HepG2 (cell line): Measurements from ENCODE around the gene ZNF845. TPM values are rescaled to one million over a fixed set of nuclear protein-coding genes. Genes with fewer than 3 reads are reported as not detected.
A peak's percentile ranks its signal among the peaks of the same experiment; 100 is the strongest.

Experiments
- ELF1 ChIP-seq: sonication (generic); formaldehyde crosslinking; IDR thresholded peaks from 2 replicates; pipeline ENCODE4 v1.4.0; 2020; ENCODE audit warnings: missing genetic modification reagents
- GABPB1 ChIP-seq: IDR thresholded peaks from 2 replicates; pipeline ENCODE4 v1.6.1; 2016; ENCODE audit warnings: mild to moderate bottlenecking, missing genetic modification reagents, moderate library complexity, missing compliant biosample characterization
- HNF1A ChIP-seq, 2 experiments: sonication (generic) in 1 of 2; formaldehyde crosslinking in 1 of 2; IDR thresholded peaks; 2 replicates each; pipeline versions ENCODE4 v1.4.0 to v1.6.1; 2016 to 2020; ENCODE audit warnings: borderline replicate concordance in 1 of 2, low read depth in 1 of 2, mild to moderate bottlenecking in 1 of 2, missing genetic modification reagents in 1 of 2
- IKZF1 ChIP-seq: fragments of 450-650 bp; IDR thresholded peaks from 2 replicates; pipeline ENCODE4 v1.7.1; 2016
- ISL2 ChIP-seq: sonication (generic); formaldehyde crosslinking; IDR thresholded peaks from 2 replicates; pipeline ENCODE4 v1.5.0; 2020; ENCODE audit warnings: missing genetic modification reagents
- KAT8 ChIP-seq: IDR thresholded peaks from 2 replicates; pipeline ENCODE4 v1.6.1; 2016; ENCODE audit warnings: missing genetic modification reagents, missing compliant biosample characterization
- MAX ChIP-seq: IDR thresholded peaks from 2 replicates; pipeline ENCODE4 v1.6.1; 2012; ENCODE audit warnings: inconsistent platforms
- MAZ ChIP-seq, 2 experiments: sonication (generic) in 1 of 2; formaldehyde crosslinking in 1 of 2; IDR thresholded peaks; 2 replicates each; pipeline versions ENCODE4 v1.5.0 to v1.6.1; 2012 to 2020; ENCODE audit warnings: low read depth in 2 of 2, mild to moderate bottlenecking in 2 of 2, borderline replicate concordance in 1 of 2, improper control_type of control experiment in 1 of 2, low read length in 1 of 2, missing genetic modification reagents in 1 of 2, moderate library complexity in 1 of 2
- NR3C1 ChIP-seq: sonication (generic); formaldehyde crosslinking; IDR thresholded peaks from 2 replicates; pipeline ENCODE4 v1.4.0; 2020; ENCODE audit warnings: missing genetic modification reagents
- NRL ChIP-seq: sonication (generic); formaldehyde crosslinking; IDR thresholded peaks from 2 replicates; pipeline ENCODE4 v1.5.0; 2020; ENCODE audit warnings: missing genetic modification reagents, mild to moderate bottlenecking, moderate library complexity, borderline replicate concordance
- PHF8 ChIP-seq: sonication (generic); formaldehyde crosslinking; IDR thresholded peaks from 2 replicates; pipeline ENCODE4 v1.5.0; 2020; ENCODE audit warnings: missing genetic modification reagents
- RBAK ChIP-seq: sonication (generic); formaldehyde crosslinking; IDR thresholded peaks from 2 replicates; pipeline ENCODE4 v1.5.1; 2020; ENCODE audit warnings: mild to moderate bottlenecking, missing genetic modification reagents
- SIX4 ChIP-seq: sonication (generic); formaldehyde crosslinking; IDR thresholded peaks from 2 replicates; pipeline ENCODE4 v1.4.0; 2020; ENCODE audit warnings: missing genetic modification reagents
- UBTF ChIP-seq: sonication (generic); formaldehyde crosslinking; IDR thresholded peaks from 2 replicates; pipeline ENCODE4 v1.4.0; 2020; ENCODE audit warnings: mild to moderate bottlenecking, missing genetic modification reagents
- ZNF660 ChIP-seq: sonication (generic); formaldehyde crosslinking; IDR thresholded peaks from 2 replicates; pipeline ENCODE4 v1.5.1; 2020; ENCODE audit warnings: mild to moderate bottlenecking, low read depth, missing genetic modification reagents, borderline replicate concordance
- ZNF670 ChIP-seq: sonication (generic); formaldehyde crosslinking; IDR thresholded peaks from 2 replicates; pipeline ENCODE4 v1.8.0; 2022; ENCODE audit warnings: mild to moderate bottlenecking, missing genetic modification reagents, borderline replicate concordance
- ZNF678 ChIP-seq: sonication (generic); formaldehyde crosslinking; IDR thresholded peaks from 2 replicates; pipeline ENCODE4 v1.4.0; 2020; ENCODE audit warnings: mild to moderate bottlenecking, missing genetic modification reagents
- ZNF687 ChIP-seq: sonication (generic); formaldehyde crosslinking; IDR thresholded peaks from 2 replicates; pipeline ENCODE4 v1.5.1; 2020; ENCODE audit warnings: mild to moderate bottlenecking, missing genetic modification reagents, moderate library complexity
- polyA plus RNA-seq, 8 experiments: library from polyadenylated mRNA; depleted of rRNA in 3 of 8; stranded (reverse) in 7 of 8; unstranded in 1 of 8; fragments of >200 nt; fragmentation: Illumina TruSeq in 4 of 8; extraction: Trizol in 4 of 8; gene quantifications; 2 replicates each; pipeline versions ENCODE4 v1.2.1 to v1.2.3, GENCODE V29; 2011 to 2016; ENCODE audit warnings: low read depth in 4 of 8, missing spikeins in 1 of 8, mixed read lengths in 1 of 8; ENCODE audit not compliant: insufficient read depth in 1 of 8
- total RNA-seq, 5 experiments: library from RNA; depleted of rRNA; stranded (reverse); fragments of >200 nt; fragmentation: Illumina TruSeq; extraction: Trizol; gene quantifications; 2 replicates each; pipeline ENCODE4 v1.2.3, GENCODE V29; 2016; ENCODE audit warnings: low read depth in 1 of 5

ZNF845 gene
- total and polyA plus RNA-seq, 2 of the 13 experiments (the other 11 are each of a cell fraction or from before 2014, with no cell fraction given), result 1.7 to 9.6 TPM

GRCh38 chr19:53365134-53365898 lies 31.8 kb downstream of the ZNF845 start, which contains the start of gene ZNF525 (continued):
- TF ChIP-seq ZNF678 (CRISPR knock-in tag), result no peak
- TF ChIP-seq UBTF (CRISPR knock-in tag), result 0 out of 2 replicates have a peak, but pooled peaks have one; percentile 17
- no peak for TF ChIP-seq MAZ (IDR thresholded peaks at IDR 0.05; ENCODE audit: borderline replicate concordance, low read depth, low read length)
- peak; percentile 24; the same call in 1 of the 2 replicates for TF ChIP-seq MAZ (CRISPR knock-in tag; IDR thresholded peaks at IDR 0.05; ENCODE audit: low read depth)
- TF ChIP-seq ZNF687 (CRISPR knock-in tag), result peak; percentile 51
- TF ChIP-seq HNF1A (IDR thresholded peaks at IDR 0.05; ENCODE audit: low read depth), result no peak
- no peak for TF ChIP-seq HNF1A (CRISPR knock-in tag; IDR thresholded peaks at IDR 0.05; ENCODE audit: borderline replicate concordance)
- peak; percentile 51; the same call in 1 of the 2 replicates for TF ChIP-seq PHF8 (CRISPR knock-in tag)
- TF ChIP-seq MAX, result peak; percentile 43; the same call in 1 of the 2 replicates
- peak; percentile 38; the same call in 1 of the 2 replicates for TF ChIP-seq KAT8 (CRISPR knock-in tag)
- no peak for TF ChIP-seq NRL
- TF ChIP-seq ZNF660 (CRISPR knock-in tag), result no peak
- no peak for TF ChIP-seq NR3C1 (CRISPR knock-in tag)
- TF ChIP-seq GABPB1, result peak; percentile 73
- no peak for TF ChIP-seq ISL2
- TF ChIP-seq IKZF1, result no peak
- TF ChIP-seq ZNF670 (CRISPR knock-in tag), result no peak
- TF ChIP-seq ELF1 (CRISPR knock-in tag), result peak; percentile 87
- TF ChIP-seq SIX4 (CRISPR knock-in tag), result no peak
- no peak for TF ChIP-seq RBAK (CRISPR knock-in tag)
